ENCODE measurements around the gene SLFN14.
A peak's percentile ranks its signal among the peaks of the same experiment; 100 is the strongest.

The SLFN14 gene

DNA sequence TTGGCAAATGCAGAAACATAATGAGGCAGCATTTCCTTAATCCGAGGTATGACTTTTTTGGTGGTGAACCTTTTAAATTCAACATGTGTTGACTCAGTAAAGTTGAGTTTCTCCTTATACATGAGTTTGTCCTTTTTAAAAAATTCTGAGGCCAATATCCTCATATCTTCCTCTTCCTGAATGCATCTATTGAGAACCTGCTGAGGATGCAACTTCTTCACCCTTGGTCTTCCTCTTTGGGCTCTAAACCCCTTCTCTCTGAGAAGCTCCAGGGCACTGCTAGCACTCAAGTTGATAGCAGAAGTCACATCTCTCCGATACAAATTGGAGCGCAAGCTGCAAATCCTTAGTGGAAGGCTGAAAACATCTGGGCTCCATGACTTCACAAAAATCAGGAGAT, 3.3 kb downstream of the SLFN14 start:
- no peaks in the 10 kb centered on the region for H3K36me3 ChIP-seq (ENCODE audit: control insufficient read depth, insufficient read depth, low read length, severe bottlenecking)
- DNase-seq (ENCODE audit: low read depth): no peak
- H3K9me3 ChIP-seq (ENCODE audit: control insufficient read depth, low read length): no peaks in the 10 kb centered on the region
- no peak overlapping the region for H3K9ac ChIP-seq (ENCODE audit: low read length)
- H3K4me3 ChIP-seq (ENCODE audit: low read length): no peak overlapping the region
- H3K27me3 ChIP-seq (replicated peaks; ENCODE audit: control insufficient read depth, insufficient read depth, low read length): peaks cover 17% of the 10 kb centered on the region
- H3K4me1 ChIP-seq (ENCODE audit: control insufficient read depth, insufficient read depth, low read length): no peaks in the 10 kb centered on the region

DNA sequence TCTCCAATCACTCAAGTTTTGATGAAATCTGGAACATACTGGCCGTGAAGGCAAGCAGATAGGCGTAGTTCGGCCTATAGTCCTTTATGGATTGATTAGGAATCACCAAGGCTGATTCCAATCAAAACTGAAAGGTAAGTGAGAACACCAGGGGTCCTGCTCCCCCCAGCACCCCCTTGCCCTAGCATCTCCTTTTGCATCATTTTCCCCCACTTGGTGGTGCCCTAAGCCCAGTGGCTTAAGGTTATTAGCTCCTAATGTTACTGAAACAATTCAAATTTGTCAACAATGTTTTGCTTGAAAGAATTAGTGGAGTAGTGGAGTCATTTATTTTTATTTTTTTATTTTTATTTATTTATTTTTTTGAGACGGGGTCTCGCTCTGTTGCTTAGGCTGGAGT, 4.9 kb downstream of the SLFN14 start:
- H3K27me3 ChIP-seq (replicated peaks; ENCODE audit: control insufficient read depth, insufficient read depth, low read length): peaks cover 17% of the 10 kb centered on the region
- no peak for DNase-seq (ENCODE audit: low read depth)
- no peak overlapping the region for H3K4me3 ChIP-seq (ENCODE audit: low read length)
- no peaks in the 10 kb centered on the region for H3K9me3 ChIP-seq (ENCODE audit: control insufficient read depth, low read length)
- no peaks in the 10 kb centered on the region for H3K36me3 ChIP-seq (ENCODE audit: control insufficient read depth, insufficient read depth, low read length, severe bottlenecking)
- no peak overlapping the region for H3K9ac ChIP-seq (ENCODE audit: low read length)
- no peaks in the 10 kb centered on the region for H3K4me1 ChIP-seq (ENCODE audit: control insufficient read depth, insufficient read depth, low read length)

DNA sequence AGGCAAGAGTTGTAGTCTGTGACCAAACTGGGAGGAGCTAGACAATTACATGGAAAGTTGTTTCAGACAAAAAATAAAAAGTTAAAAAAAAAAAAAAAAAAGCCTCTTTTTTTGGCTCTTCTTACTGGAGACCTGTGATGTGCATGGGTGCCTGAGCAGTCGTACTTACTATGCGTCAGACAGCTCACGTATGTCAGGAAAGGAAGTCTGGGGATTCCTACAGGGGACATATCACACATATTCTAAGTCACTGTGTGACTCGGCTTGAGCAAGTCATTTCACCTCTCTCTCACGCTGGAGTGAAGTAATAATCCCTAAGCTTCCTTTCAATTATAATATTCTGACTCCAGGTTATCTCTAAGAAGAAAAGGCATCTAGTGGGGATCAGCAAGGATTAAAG, 6.0 kb downstream of the SLFN14 start:
- Histone ChIP-seq H3K9ac (ENCODE audit: low read length) (no peak overlapping the region), H3K9me3 (ENCODE audit: control insufficient read depth, low read length) (no peaks in the 10 kb centered on the region), H3K36me3 (ENCODE audit: control insufficient read depth, insufficient read depth, low read length, severe bottlenecking) (no peaks in the 10 kb centered on the region), H3K4me3 (ENCODE audit: low read length) (no peak overlapping the region), H3K27me3 (replicated peaks; ENCODE audit: control insufficient read depth, insufficient read depth, low read length) (peaks cover 17% of the 10 kb centered on the region), H3K4me1 (ENCODE audit: control insufficient read depth, insufficient read depth, low read length) (no peaks in the 10 kb centered on the region)
- no peak for DNase-seq (ENCODE audit: low read depth)

DNA sequence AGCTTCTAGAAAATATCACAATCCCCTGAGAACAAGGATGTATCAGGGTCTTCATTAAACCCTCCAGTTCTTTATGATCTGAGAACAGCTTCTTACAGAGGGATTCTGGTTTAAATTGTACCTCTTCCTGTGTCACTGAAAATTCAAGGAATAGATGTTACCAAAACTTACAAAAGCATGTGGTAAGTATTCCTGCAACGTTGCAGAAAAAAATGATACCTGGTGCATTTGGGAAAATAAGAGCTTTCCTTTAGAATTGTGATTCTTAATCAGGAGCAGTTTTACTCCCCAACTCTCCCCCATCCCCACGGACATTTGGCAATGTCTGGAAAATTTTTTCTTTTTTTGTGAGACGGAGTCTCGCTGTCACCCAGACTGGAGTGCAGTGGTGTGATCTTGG, 7.3 kb downstream of the SLFN14 start:
- H3K36me3 ChIP-seq (ENCODE audit: control insufficient read depth, insufficient read depth, low read length, severe bottlenecking): no peaks in the 10 kb centered on the region
- no peak overlapping the region for H3K9ac ChIP-seq (ENCODE audit: low read length)
- no peaks in the 10 kb centered on the region for H3K9me3 ChIP-seq (ENCODE audit: control insufficient read depth, low read length)
- H3K4me3 ChIP-seq (ENCODE audit: low read length): no peak overlapping the region
- no peak for DNase-seq (ENCODE audit: low read depth)
- no peaks in the 10 kb centered on the region for H3K4me1 ChIP-seq (ENCODE audit: control insufficient read depth, insufficient read depth, low read length)
- peaks cover 16% of the 10 kb centered on the region for H3K27me3 ChIP-seq (replicated peaks; ENCODE audit: control insufficient read depth, insufficient read depth, low read length)

DNA sequence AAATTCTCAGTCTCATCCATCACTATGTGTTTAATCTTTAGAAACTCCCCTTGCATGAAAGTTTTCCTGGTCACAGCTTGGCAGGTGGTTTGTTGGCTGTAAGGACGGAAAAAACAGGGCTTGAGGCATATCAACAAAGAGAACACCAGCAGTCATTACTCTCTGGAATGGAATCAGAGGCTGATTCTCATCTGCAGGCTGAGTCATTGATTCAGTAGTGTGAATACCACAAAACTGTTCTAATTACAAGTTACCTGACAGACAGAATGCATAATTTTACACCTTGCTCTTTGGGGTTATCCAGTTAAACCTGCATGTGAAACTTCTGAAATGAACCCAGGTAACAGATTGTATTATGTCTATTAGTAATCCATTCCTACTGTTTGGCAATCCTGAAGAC, 11.6 kb downstream of the SLFN14 start:
- Histone ChIP-seq H3K36me3 (ENCODE audit: control insufficient read depth, insufficient read depth, low read length, severe bottlenecking) (no peaks in the 10 kb centered on the region), H3K9me3 (ENCODE audit: control insufficient read depth, low read length) (no peaks in the 10 kb centered on the region), H3K9ac (ENCODE audit: low read length) (no peak overlapping the region), H3K4me3 (ENCODE audit: low read length) (no peak overlapping the region), H3K4me1 (ENCODE audit: control insufficient read depth, insufficient read depth, low read length) (no peaks in the 10 kb centered on the region), H3K27me3 (replicated peaks; ENCODE audit: control insufficient read depth, insufficient read depth, low read length) (peaks cover 6% of the 10 kb centered on the region)
- DNase-seq (ENCODE audit: low read depth): no peak

DNA sequence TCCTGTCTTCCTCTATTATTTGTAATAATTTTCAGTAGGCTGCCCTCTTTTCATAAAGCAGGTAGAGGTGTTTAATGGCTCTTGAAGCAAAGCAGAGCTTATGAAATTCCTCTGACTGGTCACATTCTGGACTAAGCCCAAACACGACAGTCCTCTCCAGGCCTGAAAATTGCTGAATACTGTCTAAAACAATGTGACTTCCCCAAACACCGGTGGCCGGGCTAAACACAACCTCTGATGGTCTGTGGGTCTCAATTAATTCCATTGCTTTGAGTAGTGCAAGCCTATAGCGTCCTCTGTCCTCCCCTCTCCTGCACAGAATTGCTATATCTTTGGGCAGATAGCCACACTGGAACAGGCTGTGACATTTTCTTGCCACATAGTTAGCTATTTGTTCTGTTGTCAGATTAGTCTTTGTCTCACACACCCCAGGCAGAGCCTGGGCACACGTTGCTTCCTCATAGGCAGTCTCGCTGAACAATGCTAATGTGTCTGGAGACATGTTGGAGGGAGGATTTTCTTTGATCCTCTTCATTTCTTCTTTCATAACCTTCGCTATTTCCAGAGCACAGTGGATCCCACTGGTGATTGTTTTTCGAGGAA, 12.3 kb downstream of the SLFN14 start:
- no peaks in the 10 kb centered on the region for H3K36me3 ChIP-seq (ENCODE audit: control insufficient read depth, insufficient read depth, low read length, severe bottlenecking)
- no peak overlapping the region for H3K9ac ChIP-seq (ENCODE audit: low read length)
- H3K9me3 ChIP-seq (ENCODE audit: control insufficient read depth, low read length): no peaks in the 10 kb centered on the region
- H3K4me1 ChIP-seq (ENCODE audit: control insufficient read depth, insufficient read depth, low read length): no peaks in the 10 kb centered on the region
- H3K4me3 ChIP-seq (ENCODE audit: low read length): no peak overlapping the region
- no peak for DNase-seq (ENCODE audit: low read depth)
- H3K27me3 ChIP-seq (replicated peaks; ENCODE audit: control insufficient read depth, insufficient read depth, low read length): peaks cover 6% of the 10 kb centered on the region

DNA sequence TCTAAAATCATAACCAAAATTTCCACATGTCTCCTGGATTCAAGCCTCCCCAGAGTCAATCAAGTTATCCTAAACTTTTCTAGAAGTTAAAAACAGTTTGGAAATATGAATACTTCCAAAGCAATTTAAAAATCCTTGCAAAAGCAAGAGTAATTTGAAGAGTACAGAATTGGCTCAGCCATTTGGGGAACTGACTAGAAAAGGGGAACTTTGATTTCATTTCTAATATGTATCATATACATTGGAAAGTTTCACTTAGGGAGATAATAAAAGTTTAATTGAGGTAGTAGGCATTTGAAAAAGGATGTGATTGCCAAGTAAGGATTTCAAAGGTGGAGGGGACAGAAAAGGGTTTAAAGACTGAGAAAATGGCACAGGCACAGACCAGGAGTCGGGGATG, 14.1 kb downstream of the SLFN14 start:
- H3K4me1 ChIP-seq (ENCODE audit: control insufficient read depth, insufficient read depth, low read length): no peaks in the 10 kb centered on the region
- no peaks in the 10 kb centered on the region for H3K36me3 ChIP-seq (ENCODE audit: control insufficient read depth, insufficient read depth, low read length, severe bottlenecking)
- H3K9ac ChIP-seq (ENCODE audit: low read length): no peak overlapping the region
- no peaks in the 10 kb centered on the region for H3K9me3 ChIP-seq (ENCODE audit: control insufficient read depth, low read length)
- no peak overlapping the region for H3K4me3 ChIP-seq (ENCODE audit: low read length)
- no peak for DNase-seq (ENCODE audit: low read depth)
- peaks cover 6% of the 10 kb centered on the region for H3K27me3 ChIP-seq (replicated peaks; ENCODE audit: control insufficient read depth, insufficient read depth, low read length)

DNA sequence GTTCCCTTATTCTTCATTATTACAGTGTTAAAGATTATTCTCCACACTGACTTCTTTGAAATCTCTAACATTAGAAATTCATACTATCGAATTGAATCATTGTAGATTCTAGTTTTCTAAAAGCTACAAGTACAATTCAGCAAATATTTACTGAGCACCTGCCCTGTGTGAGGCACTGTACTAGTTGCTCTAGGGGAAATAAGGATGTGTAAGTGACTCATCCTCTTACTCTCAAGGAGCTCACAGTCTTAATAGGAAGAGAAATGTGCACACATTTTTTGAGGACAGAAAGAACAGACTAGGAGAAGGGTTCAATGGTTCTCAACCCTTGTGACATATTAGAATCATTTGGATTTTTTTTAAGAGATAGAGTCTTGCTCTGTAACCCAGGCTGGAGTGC, 15.5 kb downstream of the SLFN14 start:
- no peak for DNase-seq (ENCODE audit: low read depth)
- no peak overlapping the region for H3K9ac ChIP-seq (ENCODE audit: low read length)
- no peak overlapping the region for H3K4me3 ChIP-seq (ENCODE audit: low read length)
- H3K36me3 ChIP-seq (ENCODE audit: control insufficient read depth, insufficient read depth, low read length, severe bottlenecking): no peaks in the 10 kb centered on the region
- H3K27me3 ChIP-seq (replicated peaks; ENCODE audit: control insufficient read depth, insufficient read depth, low read length): peaks cover 6% of the 10 kb centered on the region
- no peaks in the 10 kb centered on the region for H3K9me3 ChIP-seq (ENCODE audit: control insufficient read depth, low read length)
- peaks cover 3% of the 10 kb centered on the region for H3K4me1 ChIP-seq (ENCODE audit: control insufficient read depth, insufficient read depth, low read length)

DNA sequence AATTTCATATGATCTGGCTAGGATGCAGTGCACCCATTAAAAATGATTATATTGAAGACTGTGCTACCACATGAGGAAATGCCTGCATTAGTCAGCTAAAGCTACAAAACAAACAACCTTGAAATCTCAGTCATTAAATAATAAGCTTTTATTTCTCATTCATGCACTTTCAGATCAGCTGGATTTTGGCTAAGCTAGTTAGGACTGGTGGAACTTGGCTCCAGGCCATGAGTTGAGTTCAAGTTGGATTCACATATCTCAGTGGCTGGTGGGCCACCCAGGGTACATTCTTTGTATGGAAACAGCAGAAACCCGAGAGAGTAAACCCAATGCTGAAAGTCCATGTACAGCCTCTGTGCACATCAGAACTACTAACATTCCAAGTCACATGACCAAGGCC, 16.8 kb downstream of the SLFN14 start:
- H3K27me3 ChIP-seq (replicated peaks; ENCODE audit: control insufficient read depth, insufficient read depth, low read length): peaks cover 6% of the 10 kb centered on the region
- H3K9me3 ChIP-seq (ENCODE audit: control insufficient read depth, low read length): no peaks in the 10 kb centered on the region
- no peaks in the 10 kb centered on the region for H3K36me3 ChIP-seq (ENCODE audit: control insufficient read depth, insufficient read depth, low read length, severe bottlenecking)
- peaks cover 3% of the 10 kb centered on the region for H3K4me1 ChIP-seq (ENCODE audit: control insufficient read depth, insufficient read depth, low read length)
- H3K9ac ChIP-seq (ENCODE audit: low read length): no peak overlapping the region
- DNase-seq (ENCODE audit: low read depth): no peak
- no peak overlapping the region for H3K4me3 ChIP-seq (ENCODE audit: low read length)

DNA sequence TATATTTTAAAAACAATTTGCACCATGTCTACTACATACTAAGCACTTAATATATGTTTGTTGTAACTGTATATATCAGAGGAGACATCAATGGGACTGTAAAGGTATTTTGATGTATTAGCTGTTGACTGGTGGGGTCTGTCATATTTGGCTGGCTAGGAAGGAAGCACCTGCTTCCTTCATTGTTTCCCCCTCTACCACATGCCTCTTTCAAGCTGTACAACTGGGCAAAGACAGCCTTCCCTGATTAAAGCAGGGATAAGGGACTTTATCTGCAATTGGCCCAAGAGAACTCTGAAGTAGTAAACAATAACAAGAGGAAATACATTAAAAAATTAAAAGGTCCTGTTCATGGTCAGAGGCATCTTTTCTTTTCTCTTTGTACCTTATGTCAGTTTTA, 17.6 kb downstream of the SLFN14 start:
- no peak for DNase-seq (ENCODE audit: low read depth)
- Histone ChIP-seq H3K36me3 (ENCODE audit: control insufficient read depth, insufficient read depth, low read length, severe bottlenecking) (no peaks in the 10 kb centered on the region), H3K27me3 (replicated peaks; ENCODE audit: control insufficient read depth, insufficient read depth, low read length) (no peaks in the 10 kb centered on the region), H3K4me3 (ENCODE audit: low read length) (no peak overlapping the region), H3K9me3 (ENCODE audit: control insufficient read depth, low read length) (no peaks in the 10 kb centered on the region), H3K4me1 (ENCODE audit: control insufficient read depth, insufficient read depth, low read length) (peaks cover 8% of the 10 kb centered on the region), H3K9ac (ENCODE audit: low read length) (no peak overlapping the region)

DNA sequence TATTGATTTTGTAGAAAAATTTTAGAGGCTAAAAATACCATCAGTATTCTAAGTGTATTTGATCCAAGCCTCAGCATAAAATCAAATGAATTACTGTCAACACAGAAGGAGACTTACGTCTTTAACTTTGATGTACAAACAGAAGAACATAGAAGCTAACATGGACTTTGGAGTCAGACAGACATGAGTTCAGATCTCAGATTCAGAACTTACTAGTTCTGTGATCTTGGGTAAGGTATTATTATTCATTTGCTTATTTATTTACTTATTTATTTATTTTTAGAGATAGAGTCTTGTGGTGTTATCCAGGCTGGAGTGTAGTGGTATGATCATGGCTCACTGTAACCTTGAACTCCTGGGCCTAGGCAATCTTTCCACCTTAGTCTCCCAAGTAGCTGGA, 19.2 kb downstream of the SLFN14 start:
- Histone ChIP-seq H3K27me3 (replicated peaks; ENCODE audit: control insufficient read depth, insufficient read depth, low read length) (no peaks in the 10 kb centered on the region), H3K4me3 (ENCODE audit: low read length) (peak overlapping the region; percentile 73), H3K9me3 (ENCODE audit: control insufficient read depth, low read length) (no peaks in the 10 kb centered on the region), H3K36me3 (ENCODE audit: control insufficient read depth, insufficient read depth, low read length, severe bottlenecking) (no peaks in the 10 kb centered on the region), H3K4me1 (ENCODE audit: control insufficient read depth, insufficient read depth, low read length) (peaks cover 16% of the 10 kb centered on the region), H3K9ac (ENCODE audit: low read length) (peak overlapping the region; percentile 54)
- DNase-seq (ENCODE audit: low read depth): no peak

All from adipocyte (in vitro differentiated cells).